ENCODE results near the gene LIMS1. TPM values are rescaled to one million over a fixed set of nuclear protein-coding genes. Genes with fewer than 3 reads are reported as not detected.

Gene LIMS1, protein sequence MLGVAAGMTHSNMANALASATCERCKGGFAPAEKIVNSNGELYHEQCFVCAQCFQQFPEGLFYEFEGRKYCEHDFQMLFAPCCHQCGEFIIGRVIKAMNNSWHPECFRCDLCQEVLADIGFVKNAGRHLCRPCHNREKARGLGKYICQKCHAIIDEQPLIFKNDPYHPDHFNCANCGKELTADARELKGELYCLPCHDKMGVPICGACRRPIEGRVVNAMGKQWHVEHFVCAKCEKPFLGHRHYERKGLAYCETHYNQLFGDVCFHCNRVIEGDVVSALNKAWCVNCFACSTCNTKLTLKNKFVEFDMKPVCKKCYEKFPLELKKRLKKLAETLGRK
- total RNA-seq: 129 and 142 TPM in 2 replicates

DNA sequence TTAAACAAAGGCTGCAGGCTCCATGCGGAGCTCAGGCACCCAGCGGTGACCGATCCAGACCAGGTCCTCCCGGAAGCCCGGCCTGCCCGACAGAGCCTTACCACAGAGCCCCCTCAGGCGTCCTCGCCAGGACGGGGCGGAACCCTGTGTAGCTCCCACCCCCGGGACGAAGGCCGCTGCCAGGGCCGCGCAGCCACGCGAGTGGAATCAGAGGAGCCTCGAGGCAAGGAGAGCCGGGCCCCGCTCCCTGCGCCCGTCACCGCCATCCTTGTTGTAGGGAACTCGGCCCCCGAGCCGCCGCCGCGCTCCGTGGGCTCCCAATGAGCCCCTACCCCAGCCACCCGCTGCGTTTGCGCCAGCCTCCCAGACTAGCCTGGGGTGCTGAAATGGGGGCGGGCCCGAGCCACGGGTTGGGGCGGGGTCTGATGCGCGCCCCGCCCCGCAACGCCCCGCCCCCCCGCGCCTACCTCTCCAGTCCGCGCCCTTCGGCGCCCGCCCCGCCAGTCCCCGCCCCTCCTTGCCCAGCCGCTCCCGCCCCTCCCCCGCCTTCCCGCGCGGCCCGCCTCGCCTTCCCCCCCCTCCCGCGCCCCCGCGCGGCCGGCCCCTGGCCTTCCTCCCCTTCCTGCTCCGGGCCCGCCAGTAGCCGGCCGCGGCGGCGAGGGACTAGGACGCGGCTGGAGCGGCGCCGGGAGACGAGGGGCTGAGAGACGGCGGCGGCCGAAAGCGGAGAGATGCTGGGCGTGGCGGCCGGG is at the start of gene LIMS1:
Gene LIMS1 (plus strand): TSS at position 639 of the 752 bp plus-strand sequence. CDS start 93 bp downstream, at position 732.
- Histone ChIP-seq H3K4me2 (ENCODE audit: insufficient read depth, low read length) (peak within 1 kb of the TSS; percentile 92), H3K27me3 (ENCODE audit: insufficient read depth, low read length) (no peaks in the 10 kb centered on the region), H3K36me3 (ENCODE audit: insufficient read depth, low read length) (no peaks in the 10 kb centered on the region), H2AFZ (ENCODE audit: low read length) (peak within 1 kb of the TSS; percentile 91), H3K4me3 (ENCODE audit: insufficient read depth, low read length) (peak within 1 kb of the TSS; percentile 96), H3K4me1 (ENCODE audit: insufficient read depth, low read length) (peaks cover 23% of the 10 kb centered on the region), H3K27ac (ENCODE audit: low read depth, low read length) (peak within 1 kb of the TSS; percentile 95), H3K79me2 (ENCODE audit: insufficient read depth, low read length) (peaks cover 44% of the 10 kb centered on the region), H3K9me3 (ENCODE audit: low read depth, low read length) (no peaks in the 10 kb centered on the region), H4K20me1 (ENCODE audit: insufficient read depth, low read length) (peaks cover 35% of the 10 kb centered on the region)
- DNase-seq (ENCODE audit: insufficient read length, low spot score, missing footprints): peak; percentile 99
- TF ChIP-seq, protein P1, sequence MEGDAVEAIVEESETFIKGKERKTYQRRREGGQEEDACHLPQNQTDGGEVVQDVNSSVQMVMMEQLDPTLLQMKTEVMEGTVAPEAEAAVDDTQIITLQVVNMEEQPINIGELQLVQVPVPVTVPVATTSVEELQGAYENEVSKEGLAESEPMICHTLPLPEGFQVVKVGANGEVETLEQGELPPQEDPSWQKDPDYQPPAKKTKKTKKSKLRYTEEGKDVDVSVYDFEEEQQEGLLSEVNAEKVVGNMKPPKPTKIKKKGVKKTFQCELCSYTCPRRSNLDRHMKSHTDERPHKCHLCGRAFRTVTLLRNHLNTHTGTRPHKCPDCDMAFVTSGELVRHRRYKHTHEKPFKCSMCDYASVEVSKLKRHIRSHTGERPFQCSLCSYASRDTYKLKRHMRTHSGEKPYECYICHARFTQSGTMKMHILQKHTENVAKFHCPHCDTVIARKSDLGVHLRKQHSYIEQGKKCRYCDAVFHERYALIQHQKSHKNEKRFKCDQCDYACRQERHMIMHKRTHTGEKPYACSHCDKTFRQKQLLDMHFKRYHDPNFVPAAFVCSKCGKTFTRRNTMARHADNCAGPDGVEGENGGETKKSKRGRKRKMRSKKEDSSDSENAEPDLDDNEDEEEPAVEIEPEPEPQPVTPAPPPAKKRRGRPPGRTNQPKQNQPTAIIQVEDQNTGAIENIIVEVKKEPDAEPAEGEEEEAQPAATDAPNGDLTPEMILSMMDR (IDR thresholded peaks at IDR 0.05; ENCODE audit: extremely low read depth, low read depth, low read length): no peak

DNA sequence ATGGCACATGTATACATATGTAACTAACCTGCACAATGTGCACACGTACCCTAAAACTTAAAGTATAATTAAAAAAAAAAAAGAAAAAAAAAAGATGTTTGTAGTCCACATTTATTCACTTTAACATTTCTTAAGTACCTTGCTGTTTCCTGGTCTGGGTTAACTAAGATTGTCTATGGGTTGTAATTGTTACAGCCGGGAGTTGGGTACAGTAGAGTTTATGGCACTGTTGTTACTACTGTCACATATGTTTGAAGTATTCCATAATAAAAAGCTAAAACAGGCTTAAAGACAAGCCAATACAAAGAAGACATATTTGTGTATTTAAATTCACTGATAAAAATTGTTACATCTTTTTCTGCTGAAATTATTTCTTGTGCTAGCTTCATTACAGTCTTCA is 49.0 kb upstream of the LIMS1 start:
- Histone ChIP-seq H3K4me3 (ENCODE audit: insufficient read depth, low read length) (no peak overlapping the region), H2AFZ (ENCODE audit: low read length) (no peak overlapping the region), H4K20me1 (ENCODE audit: insufficient read depth, low read length) (no peaks in the 10 kb centered on the region), H3K36me3 (ENCODE audit: insufficient read depth, low read length) (peaks cover 61% of the 10 kb centered on the region), H3K4me1 (ENCODE audit: insufficient read depth, low read length) (no peaks in the 10 kb centered on the region), H3K9me3 (ENCODE audit: low read depth, low read length) (no peaks in the 10 kb centered on the region), H3K27ac (ENCODE audit: low read depth, low read length) (no peak overlapping the region), H3K79me2 (ENCODE audit: insufficient read depth, low read length) (no peaks in the 10 kb centered on the region), H3K4me2 (ENCODE audit: insufficient read depth, low read length) (no peak overlapping the region), H3K27me3 (ENCODE audit: insufficient read depth, low read length) (no peaks in the 10 kb centered on the region)
- TF ChIP-seq, protein P1 (IDR thresholded peaks at IDR 0.05; ENCODE audit: extremely low read depth, low read depth, low read length): no peak
- DNase-seq (ENCODE audit: insufficient read length, low spot score, missing footprints): no peak

DNA sequence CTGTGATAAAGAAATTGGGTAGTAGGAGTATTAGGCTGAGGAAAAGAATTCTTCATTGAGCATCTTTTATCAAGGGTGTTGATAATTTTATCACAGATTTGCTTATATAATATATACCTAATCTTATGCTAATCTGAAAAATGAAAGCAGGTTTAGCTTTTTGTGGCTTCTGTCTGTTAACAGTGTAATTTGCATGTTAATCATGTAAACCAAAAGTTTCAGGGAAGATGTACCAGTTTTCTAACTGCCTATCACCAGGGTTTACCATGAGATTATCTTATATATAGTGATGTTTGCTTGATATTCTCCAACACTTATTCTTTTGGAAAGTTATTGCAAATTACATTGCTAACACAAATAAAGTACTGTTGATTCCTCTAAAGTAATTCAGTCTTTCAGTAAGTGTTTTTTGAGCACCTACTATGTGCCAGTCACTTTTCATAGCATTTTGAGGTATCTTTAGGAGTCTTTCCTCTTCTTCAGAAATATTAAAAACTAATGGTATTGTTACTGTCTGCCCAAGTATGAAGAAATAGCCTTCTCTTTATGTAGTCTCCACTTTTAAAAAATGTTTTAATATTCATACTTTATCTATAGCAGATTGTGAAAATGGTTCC is 43.7 kb upstream of the LIMS1 start:
- no peaks in the 10 kb centered on the region for H3K9me3 ChIP-seq (ENCODE audit: low read depth, low read length)
- DNase-seq (ENCODE audit: insufficient read length, low spot score, missing footprints): no peak
- H3K4me3 ChIP-seq (ENCODE audit: insufficient read depth, low read length): no peak overlapping the region
- no peaks in the 10 kb centered on the region for H3K79me2 ChIP-seq (ENCODE audit: insufficient read depth, low read length)
- peaks cover 50% of the 10 kb centered on the region for H3K36me3 ChIP-seq (ENCODE audit: insufficient read depth, low read length)
- no peaks in the 10 kb centered on the region for H3K27me3 ChIP-seq (ENCODE audit: insufficient read depth, low read length)
- no peak overlapping the region for H3K4me2 ChIP-seq (ENCODE audit: insufficient read depth, low read length)
- H2AFZ ChIP-seq (ENCODE audit: low read length): no peak overlapping the region
- H3K27ac ChIP-seq (ENCODE audit: low read depth, low read length): no peak overlapping the region
- TF ChIP-seq, protein P1 (IDR thresholded peaks at IDR 0.05; ENCODE audit: extremely low read depth, low read depth, low read length): no peak
- no peaks in the 10 kb centered on the region for H4K20me1 ChIP-seq (ENCODE audit: insufficient read depth, low read length)
- H3K4me1 ChIP-seq (ENCODE audit: insufficient read depth, low read length): peaks cover 7% of the 10 kb centered on the region

Data from osteoblast (primary cell).